ENCODE results near the gene IGBP1.

DNA sequence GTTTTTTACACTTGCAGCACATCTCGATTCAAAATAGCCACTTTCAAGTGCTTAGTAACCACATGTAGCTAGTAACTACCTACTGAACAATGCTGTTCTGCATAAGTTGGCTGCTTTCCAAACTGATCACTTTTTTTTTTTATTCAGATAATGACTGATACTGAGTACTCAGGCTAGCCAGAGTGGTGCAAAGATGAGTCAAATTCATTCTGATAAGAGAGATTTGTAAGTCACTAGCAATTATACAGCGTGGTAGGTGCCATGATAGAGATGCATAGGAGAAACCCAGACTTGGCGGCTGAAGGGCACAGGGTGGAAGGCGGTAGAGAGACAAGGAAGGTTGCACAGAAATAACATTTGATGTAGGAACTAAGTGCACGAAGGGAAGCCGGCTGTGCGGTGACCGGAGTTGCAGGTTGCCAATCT lies 357 bp upstream of the IGBP1 start:
- TF ChIP-seq, protein P1, sequence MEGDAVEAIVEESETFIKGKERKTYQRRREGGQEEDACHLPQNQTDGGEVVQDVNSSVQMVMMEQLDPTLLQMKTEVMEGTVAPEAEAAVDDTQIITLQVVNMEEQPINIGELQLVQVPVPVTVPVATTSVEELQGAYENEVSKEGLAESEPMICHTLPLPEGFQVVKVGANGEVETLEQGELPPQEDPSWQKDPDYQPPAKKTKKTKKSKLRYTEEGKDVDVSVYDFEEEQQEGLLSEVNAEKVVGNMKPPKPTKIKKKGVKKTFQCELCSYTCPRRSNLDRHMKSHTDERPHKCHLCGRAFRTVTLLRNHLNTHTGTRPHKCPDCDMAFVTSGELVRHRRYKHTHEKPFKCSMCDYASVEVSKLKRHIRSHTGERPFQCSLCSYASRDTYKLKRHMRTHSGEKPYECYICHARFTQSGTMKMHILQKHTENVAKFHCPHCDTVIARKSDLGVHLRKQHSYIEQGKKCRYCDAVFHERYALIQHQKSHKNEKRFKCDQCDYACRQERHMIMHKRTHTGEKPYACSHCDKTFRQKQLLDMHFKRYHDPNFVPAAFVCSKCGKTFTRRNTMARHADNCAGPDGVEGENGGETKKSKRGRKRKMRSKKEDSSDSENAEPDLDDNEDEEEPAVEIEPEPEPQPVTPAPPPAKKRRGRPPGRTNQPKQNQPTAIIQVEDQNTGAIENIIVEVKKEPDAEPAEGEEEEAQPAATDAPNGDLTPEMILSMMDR (IDR thresholded peaks at IDR 0.05), result no peak
- no peak for TF ChIP-seq POLR2A (IDR thresholded peaks at IDR 0.05)

Measured in thyroid gland (tissue), 4 donors.